Activated T-cell treated with anti-CD3 and anti-CD28 coated beads, Interleukin-2, amount 50 U/mL, for 24 hours (primary cell): ENCODE data around the gene MED16.

ENCODE experiments used
- DNase-seq: peaks from one replicate; pipeline ENCODE4 v3.0.0-alpha.2; 2020
- H3K27ac Mint-ChIP-seq: 2 replicates; pipeline ENCODE4 v1.8.0; 2020; ENCODE audit warnings: mild to moderate bottlenecking, mixed read lengths
- H3K27me3 Mint-ChIP-seq: 2 replicates; pipeline ENCODE4 v1.8.0; 2020; ENCODE audit warnings: mixed read lengths
- H3K36me3 Mint-ChIP-seq: 2 replicates; pipeline ENCODE4 v1.8.0; 2020; ENCODE audit warnings: low read depth, mixed read lengths
- H3K4me1 Mint-ChIP-seq: 2 replicates; pipeline ENCODE4 v1.8.0; 2020; ENCODE audit warnings: low read depth, mixed read lengths
- H3K4me3 Mint-ChIP-seq: 2 replicates; pipeline ENCODE4 v1.8.0; 2020; ENCODE audit warnings: mild to moderate bottlenecking, moderate library complexity, mixed read lengths
- H3K9me3 Mint-ChIP-seq: 2 replicates; pipeline ENCODE4 v1.8.0; 2020; ENCODE audit warnings: mixed read lengths

The MED16 gene

GRCh38 chr19:840519-841206, 52.3 kb downstream of the MED16 start, which contains the start of gene PRTN3:
TSS of gene PRTN3 (plus strand) at chr19:840999. CDS start at chr19:841009, 10 bp downstream.
- Mint-ChIP-seq H3K4me3 (no peak within 1 kb of the TSS), H3K4me1 (peaks cover 5% of the 10 kb centered on the region), H3K27ac (no peak within 1 kb of the TSS), H3K36me3 (no peaks in the 10 kb centered on the region), H3K9me3 (no peaks in the 10 kb centered on the region), H3K27me3 (peaks cover 43% of the 10 kb centered on the region)
- no peak for DNase-seq

GRCh38 chr19:835210-835810, 57.7 kb downstream of the MED16 start:
- Mint-ChIP-seq H3K9me3 (no peaks in the 10 kb centered on the region), H3K4me1 (no peaks in the 10 kb centered on the region), H3K27me3 (peaks cover 22% of the 10 kb centered on the region), H3K27ac (no peak overlapping the region), H3K4me3 (no peak overlapping the region), H3K36me3 (no peaks in the 10 kb centered on the region)
- no peak for DNase-seq

GRCh38 chr19:834216-834615, 58.8 kb downstream of the MED16 start:
- no peak overlapping the region for H3K4me3 Mint-ChIP-seq
- H3K27ac Mint-ChIP-seq, result no peak overlapping the region
- no peaks in the 10 kb centered on the region for H3K36me3 Mint-ChIP-seq
- no peaks in the 10 kb centered on the region for H3K4me1 Mint-ChIP-seq
- DNase-seq, result no peak
- no peaks in the 10 kb centered on the region for H3K9me3 Mint-ChIP-seq
- peaks cover 22% of the 10 kb centered on the region for H3K27me3 Mint-ChIP-seq

- no peak for DNase-seq
- Mint-ChIP-seq H3K9me3 (no peaks in the 10 kb centered on the region), H3K4me3 (no peak overlapping the region), H3K27me3 (peaks cover 16% of the 10 kb centered on the region), H3K27ac (no peak overlapping the region), H3K4me1 (no peaks in the 10 kb centered on the region), H3K36me3 (no peaks in the 10 kb centered on the region)
These were observed 61.3 kb downstream of the MED16 start for GRCh38 chr19:831407-832369.

- Mint-ChIP-seq H3K27ac (no peak overlapping the region), H3K4me1 (no peaks in the 10 kb centered on the region), H3K27me3 (peaks cover 11% of the 10 kb centered on the region), H3K36me3 (no peaks in the 10 kb centered on the region), H3K9me3 (no peaks in the 10 kb centered on the region), H3K4me3 (no peak overlapping the region)
- DNase-seq, result no peak
These were observed 63.7 kb downstream of the MED16 start for GRCh38 chr19:829129-829758.

GRCh38 chr19:827710-828321, 65.2 kb downstream of the MED16 start, which contains the start of gene AZU1:
TSS of gene AZU1 (plus strand) at chr19:827837. CDS start at chr19:827847, 10 bp downstream.
- Mint-ChIP-seq H3K27me3 (peaks cover 21% of the 10 kb centered on the region), H3K9me3 (no peaks in the 10 kb centered on the region), H3K4me3 (no peak within 1 kb of the TSS), H3K27ac (no peak within 1 kb of the TSS), H3K36me3 (no peaks in the 10 kb centered on the region), H3K4me1 (no peaks in the 10 kb centered on the region)
- DNase-seq, result no peak

- Mint-ChIP-seq H3K9me3 (no peaks in the 10 kb centered on the region), H3K4me1 (no peaks in the 10 kb centered on the region), H3K27ac (no peak overlapping the region), H3K36me3 (no peaks in the 10 kb centered on the region), H3K4me3 (no peak overlapping the region), H3K27me3 (peaks cover 24% of the 10 kb centered on the region)
- DNase-seq, result no peak
These were observed 65.7 kb downstream of the MED16 start for GRCh38 chr19:827314-827709.

GRCh38 chr19:825897-826644, 66.9 kb downstream of the MED16 start:
- no peak for DNase-seq
- Mint-ChIP-seq H3K4me1 (no peaks in the 10 kb centered on the region), H3K36me3 (no peaks in the 10 kb centered on the region), H3K27me3 (peaks cover 21% of the 10 kb centered on the region), H3K9me3 (no peaks in the 10 kb centered on the region), H3K27ac (no peak overlapping the region), H3K4me3 (no peak overlapping the region)

GRCh38 chr19:824885-825284, 68.1 kb downstream of the MED16 start:
- Mint-ChIP-seq H3K4me1 (no peaks in the 10 kb centered on the region), H3K36me3 (no peaks in the 10 kb centered on the region), H3K9me3 (no peaks in the 10 kb centered on the region), H3K27me3 (peaks cover 21% of the 10 kb centered on the region), H3K27ac (no peak overlapping the region), H3K4me3 (no peak overlapping the region)
- no peak for DNase-seq

- DNase-seq, result no peak
- H3K9me3 Mint-ChIP-seq, result no peaks in the 10 kb centered on the region
- H3K27me3 Mint-ChIP-seq, result peaks cover 21% of the 10 kb centered on the region
- H3K27ac Mint-ChIP-seq, result no peak overlapping the region
- H3K4me1 Mint-ChIP-seq, result no peaks in the 10 kb centered on the region
- H3K4me3 Mint-ChIP-seq, result no peak overlapping the region
- no peaks in the 10 kb centered on the region for H3K36me3 Mint-ChIP-seq
These were observed 69.3 kb downstream of the MED16 start for GRCh38 chr19:823565-824121.

- Mint-ChIP-seq H3K4me3 (peak within 1 kb of the TSS; percentile 8), H3K27ac (peak within 1 kb of the TSS; percentile 44), H3K27me3 (peaks cover 21% of the 10 kb centered on the region), H3K36me3 (no peaks in the 10 kb centered on the region), H3K4me1 (no peaks in the 10 kb centered on the region), H3K9me3 (no peaks in the 10 kb centered on the region)
- DNase-seq, result no peak
These were observed 71.0 kb downstream of the MED16 start, which contains the start of gene PLPPR3 for GRCh38 chr19:821825-822503. TSS of gene PLPPR3 (minus strand) at chr19:821955. CDS start at chr19:821559, 396 bp downstream.

- Mint-ChIP-seq H3K4me3 (no peak overlapping the region), H3K9me3 (peaks cover 3% of the 10 kb centered on the region), H3K36me3 (peaks cover 4% of the 10 kb centered on the region), H3K27ac (no peak overlapping the region), H3K4me1 (no peaks in the 10 kb centered on the region), H3K27me3 (peaks cover 21% of the 10 kb centered on the region)
- DNase-seq, result no peak
These were observed 71.7 kb downstream of the MED16 start for GRCh38 chr19:821231-821824.
